GM19452 (cell line): ENCODE results near the gene IFI44.

ENCODE experiments used
- ATAC-seq: cut with Tn5 transposase; IDR thresholded peaks from one replicate; pipeline ENCODE4 v1.9.1; 2021; ENCODE audit not compliant: unreplicated experiment

The IFI44 gene

DNA sequence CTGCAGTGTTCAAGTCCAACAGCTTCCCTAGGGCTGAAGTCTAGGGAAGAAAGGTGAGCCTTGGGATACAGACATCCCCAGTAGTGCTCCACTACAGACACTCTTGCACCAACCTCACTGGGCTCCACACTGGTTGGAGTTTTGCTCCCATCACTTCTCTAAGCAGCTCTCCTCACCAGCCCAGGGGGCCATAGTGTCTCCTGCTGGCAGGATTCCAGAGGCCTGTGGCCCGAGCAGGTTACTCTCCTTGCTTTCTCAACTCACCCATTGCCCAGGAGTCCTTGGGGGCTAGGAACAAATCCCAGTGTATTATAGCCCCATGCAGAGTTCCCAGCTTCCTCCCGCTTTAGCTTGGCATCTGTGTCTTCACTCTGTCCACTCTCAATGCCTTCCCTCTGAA is 52.8 kb downstream of the IFI44 start:
- ATAC-seq: no peak

DNA sequence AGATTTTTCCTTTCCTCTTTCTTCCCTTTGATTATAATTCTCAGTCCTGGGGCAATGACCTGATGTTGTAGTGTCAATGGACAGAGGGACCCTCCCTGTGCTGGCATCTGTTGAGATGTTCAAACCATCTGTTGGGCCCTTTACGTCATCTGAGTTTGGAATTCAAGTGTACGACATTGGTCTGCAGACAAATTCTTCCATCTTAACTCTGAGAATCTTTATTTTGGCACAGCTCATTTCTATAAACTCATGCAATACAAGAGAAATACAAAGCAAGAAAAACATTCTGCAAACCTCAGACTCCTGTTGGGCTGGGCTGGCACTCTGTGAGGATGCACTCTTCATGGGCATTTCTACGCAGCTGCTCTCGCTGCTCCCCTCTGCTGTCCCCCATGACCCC is 54.2 kb downstream of the IFI44 start:
- ATAC-seq: no peak

DNA sequence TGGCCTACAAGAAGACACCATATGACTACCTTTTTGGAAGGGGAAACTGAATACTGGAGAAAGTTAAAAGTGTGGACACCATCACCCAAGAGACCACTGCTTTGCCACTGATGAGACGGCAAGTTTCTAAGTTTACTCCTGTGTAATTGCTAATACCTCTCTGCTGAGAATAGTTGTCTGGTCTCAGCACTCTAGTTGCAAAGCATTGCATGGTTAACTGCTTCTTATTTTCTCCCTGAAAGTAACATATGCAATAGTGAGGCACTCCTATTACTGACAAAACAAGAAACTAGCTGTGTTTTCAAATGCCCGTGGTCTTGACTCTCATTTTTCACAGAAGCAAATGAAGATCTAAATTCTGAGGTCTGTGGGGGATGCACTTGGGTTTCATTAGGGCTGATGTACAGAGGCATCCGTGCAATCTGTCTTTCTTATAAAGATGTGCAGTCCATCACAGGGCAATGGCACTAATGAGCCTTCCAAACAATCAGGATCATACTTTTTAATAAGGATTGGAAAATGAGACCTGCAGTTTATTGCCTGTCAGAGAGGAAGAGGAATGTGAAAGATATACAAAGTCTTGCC is 62.9 kb downstream of the IFI44 start:
- ATAC-seq: no peak

DNA sequence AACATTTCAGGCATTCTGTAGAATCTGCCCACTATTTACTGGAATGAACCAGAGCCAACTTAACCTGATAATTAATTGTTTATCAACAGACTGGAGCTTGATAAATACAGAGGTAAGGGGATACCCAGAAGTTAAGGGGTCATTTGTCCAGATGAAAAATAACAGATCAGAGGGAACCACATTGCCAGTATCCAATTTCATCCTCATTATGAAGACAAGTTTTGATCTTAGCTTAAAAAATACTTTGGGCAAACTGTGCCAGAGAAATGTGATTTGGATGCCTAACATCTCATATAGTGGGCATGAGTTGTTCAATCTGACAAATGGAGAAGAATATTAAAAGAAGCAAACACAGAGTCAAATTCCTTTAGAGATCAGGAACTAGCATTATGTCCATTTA is 63.7 kb downstream of the IFI44 start:
- ATAC-seq: no peak
